ENCODE data around the gene FAM171A1.

GRCh38 chr10:15210521-15210920 is 160.6 kb downstream of the FAM171A1 start:
- TF ChIP-seq EZH2phosphoT487 (IDR thresholded peaks at IDR 0.05; ENCODE audit: borderline replicate concordance, low read depth): no peak
- TF ChIP-seq FOXJ3 (CRISPR knock-in tag; IDR thresholded peaks at IDR 0.05): no peak
- no peak for TF ChIP-seq POLR2AphosphoS5 (IDR thresholded peaks at IDR 0.05; ENCODE audit: low read depth, low read length)
- TF ChIP-seq ELF1 (IDR thresholded peaks at IDR 0.05): no peak
- TF ChIP-seq, protein P1, sequence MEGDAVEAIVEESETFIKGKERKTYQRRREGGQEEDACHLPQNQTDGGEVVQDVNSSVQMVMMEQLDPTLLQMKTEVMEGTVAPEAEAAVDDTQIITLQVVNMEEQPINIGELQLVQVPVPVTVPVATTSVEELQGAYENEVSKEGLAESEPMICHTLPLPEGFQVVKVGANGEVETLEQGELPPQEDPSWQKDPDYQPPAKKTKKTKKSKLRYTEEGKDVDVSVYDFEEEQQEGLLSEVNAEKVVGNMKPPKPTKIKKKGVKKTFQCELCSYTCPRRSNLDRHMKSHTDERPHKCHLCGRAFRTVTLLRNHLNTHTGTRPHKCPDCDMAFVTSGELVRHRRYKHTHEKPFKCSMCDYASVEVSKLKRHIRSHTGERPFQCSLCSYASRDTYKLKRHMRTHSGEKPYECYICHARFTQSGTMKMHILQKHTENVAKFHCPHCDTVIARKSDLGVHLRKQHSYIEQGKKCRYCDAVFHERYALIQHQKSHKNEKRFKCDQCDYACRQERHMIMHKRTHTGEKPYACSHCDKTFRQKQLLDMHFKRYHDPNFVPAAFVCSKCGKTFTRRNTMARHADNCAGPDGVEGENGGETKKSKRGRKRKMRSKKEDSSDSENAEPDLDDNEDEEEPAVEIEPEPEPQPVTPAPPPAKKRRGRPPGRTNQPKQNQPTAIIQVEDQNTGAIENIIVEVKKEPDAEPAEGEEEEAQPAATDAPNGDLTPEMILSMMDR (IDR thresholded peaks at IDR 0.05): no peak
- no peak for TF ChIP-seq MXI1 (IDR thresholded peaks at IDR 0.05; ENCODE audit: low read depth, low read length)
